Retina (tissue), 1 donor: Measurements from ENCODE around the gene DLK1.

ENCODE experiments used
- DNase-seq: peaks from one replicate; pipeline ENCODE4 v3.0.0-alpha.2; 2016

The DLK1 gene

DNA sequence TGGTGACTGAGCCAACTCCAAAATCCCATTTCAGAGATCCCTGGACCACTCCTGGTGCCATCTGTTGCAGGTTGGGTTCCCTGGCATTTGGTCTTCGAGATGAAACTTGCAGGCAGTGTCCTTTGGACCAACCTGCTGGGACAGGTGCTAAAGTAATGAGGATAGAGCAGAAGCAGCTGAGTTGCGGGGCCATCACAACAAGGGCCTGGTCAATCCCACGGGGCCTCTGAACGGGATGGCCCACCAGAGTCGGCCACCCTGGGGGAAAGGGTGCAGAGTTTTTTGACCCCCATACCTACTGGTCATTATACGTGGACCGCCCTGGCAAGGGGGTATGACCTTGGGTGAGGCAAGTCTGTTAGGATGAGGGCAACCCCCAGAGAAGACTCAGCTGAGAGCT is 39.3 kb downstream of the DLK1 start:
- DNase-seq: no peak

GRCh38 chr14:100767003-100767787 is 40.5 kb downstream of the DLK1 start:
- DNase-seq: no peak

DNA sequence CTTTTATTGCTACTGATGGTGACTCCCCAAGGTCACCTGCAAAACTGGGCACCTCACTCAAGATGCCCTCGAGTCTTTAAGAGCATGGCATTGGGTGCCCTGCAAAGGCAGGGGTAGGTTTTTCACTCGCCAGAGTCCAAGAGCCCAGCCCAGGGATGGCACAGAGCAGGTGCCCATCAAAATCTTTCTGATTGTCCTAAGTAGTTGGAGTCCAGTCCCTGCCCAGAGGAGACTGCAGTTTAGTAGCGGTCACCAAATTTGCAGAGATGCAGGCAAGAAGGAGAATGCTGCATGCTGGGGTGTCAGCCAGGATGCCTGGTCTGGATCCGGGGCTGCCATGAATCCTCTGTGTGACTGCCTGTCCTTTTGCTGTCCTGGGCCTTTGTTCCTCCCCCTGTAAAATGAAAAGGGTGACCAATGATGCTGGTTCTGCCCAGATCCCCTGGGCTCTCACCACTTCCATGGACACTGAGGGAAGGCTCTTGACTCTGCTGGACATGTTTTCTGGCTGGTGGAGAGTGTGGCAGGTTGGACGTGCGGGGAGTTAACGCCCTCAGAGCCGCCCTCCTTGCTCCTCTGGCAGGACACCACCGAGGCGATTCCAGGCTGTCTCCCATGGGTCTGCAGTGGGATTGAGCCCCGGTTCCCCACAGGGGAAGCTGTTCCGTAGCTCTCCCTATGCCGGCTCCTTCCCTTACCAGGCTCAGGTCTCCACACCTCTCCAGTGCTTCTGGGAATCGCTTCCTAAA is 41.3 kb downstream of the DLK1 start:
- no peak for DNase-seq

- DNase-seq: peak; percentile 54
These were observed 42.6 kb downstream of the DLK1 start for GRCh38 chr14:100769035-100769939.

DNA sequence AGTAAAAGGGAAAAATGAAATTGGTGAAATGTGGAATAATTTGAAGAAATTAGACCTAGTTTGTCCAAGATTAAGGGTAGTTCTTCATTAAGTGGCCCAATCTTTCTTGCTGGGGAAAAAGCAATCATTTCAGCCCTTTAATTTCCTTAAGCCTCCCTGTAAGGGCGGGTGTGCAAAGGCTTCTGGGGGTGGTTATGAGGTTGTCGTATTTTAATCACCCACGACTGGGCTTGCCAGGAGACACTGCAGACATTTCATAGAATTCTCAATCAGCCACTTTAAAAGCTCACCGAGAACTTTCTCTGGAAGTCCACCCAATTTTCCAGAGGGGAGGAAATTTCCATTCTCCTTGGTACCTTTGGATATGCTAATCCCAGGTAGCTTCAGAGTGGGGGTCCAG is 43.4 kb downstream of the DLK1 start:
- no peak for DNase-seq

GRCh38 chr14:100770605-100771120 is 44.0 kb downstream of the DLK1 start:
- DNase-seq: no peak

DNA sequence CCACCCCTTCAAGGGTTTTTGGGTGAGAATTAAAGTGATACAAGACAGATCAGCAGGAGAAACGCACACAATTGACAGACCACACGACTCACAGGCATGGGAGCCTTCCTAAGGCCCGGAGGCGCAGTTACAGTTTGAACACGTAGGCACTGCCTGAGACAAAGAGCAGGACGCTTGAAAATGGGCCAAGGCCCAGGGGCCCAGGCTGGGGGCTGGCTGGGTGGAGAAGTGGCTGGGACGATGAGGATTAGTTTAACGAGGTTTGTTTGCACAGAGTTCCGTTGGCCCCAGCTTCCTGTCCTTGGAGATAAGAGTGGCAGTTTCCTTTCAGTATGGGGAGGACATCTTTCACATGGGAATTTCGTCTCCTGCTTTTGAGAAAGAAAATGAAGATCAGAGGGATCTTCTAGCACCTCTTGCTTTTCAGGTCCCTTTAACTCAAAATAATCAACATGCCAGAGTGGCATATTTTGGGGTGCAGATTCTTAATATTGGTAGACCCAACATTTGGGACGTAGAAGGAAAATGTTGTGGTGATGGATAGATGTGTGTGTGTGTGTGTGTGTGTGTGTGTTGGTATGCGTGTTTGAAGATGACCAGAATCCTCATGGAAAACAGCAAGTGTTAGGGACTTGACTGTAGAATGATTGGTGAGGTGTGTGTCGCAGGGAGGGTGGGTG is 44.6 kb downstream of the DLK1 start:
- DNase-seq: no peak

DNA sequence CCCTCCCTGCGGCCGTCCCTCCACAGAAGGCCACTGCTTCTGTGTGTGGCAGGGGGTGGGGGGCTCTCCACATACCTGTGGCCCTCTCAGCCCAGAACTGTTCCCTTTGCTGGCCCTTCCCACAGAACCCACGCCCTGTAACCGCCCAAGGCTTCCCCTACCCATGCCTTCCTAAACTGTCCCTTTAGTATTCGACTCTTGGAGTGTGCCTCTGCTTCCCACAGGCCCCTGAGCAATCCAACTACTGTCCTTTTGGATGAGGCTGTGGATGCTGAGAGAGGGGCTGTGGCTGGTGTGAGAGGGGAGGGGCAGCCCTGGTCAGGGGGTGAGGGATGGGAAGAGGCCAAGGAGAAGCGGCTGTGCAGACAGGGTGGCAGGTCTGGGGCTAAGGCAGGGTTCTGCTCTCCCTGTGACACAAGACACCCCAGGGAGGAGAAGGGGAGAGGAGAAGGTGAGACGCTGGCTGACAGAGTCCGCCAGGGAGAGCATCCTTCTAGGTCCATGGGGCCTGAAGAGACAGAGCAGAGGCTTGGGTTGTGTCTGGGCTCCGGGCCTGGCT is 46.0 kb downstream of the DLK1 start:
- no peak for DNase-seq

DNA sequence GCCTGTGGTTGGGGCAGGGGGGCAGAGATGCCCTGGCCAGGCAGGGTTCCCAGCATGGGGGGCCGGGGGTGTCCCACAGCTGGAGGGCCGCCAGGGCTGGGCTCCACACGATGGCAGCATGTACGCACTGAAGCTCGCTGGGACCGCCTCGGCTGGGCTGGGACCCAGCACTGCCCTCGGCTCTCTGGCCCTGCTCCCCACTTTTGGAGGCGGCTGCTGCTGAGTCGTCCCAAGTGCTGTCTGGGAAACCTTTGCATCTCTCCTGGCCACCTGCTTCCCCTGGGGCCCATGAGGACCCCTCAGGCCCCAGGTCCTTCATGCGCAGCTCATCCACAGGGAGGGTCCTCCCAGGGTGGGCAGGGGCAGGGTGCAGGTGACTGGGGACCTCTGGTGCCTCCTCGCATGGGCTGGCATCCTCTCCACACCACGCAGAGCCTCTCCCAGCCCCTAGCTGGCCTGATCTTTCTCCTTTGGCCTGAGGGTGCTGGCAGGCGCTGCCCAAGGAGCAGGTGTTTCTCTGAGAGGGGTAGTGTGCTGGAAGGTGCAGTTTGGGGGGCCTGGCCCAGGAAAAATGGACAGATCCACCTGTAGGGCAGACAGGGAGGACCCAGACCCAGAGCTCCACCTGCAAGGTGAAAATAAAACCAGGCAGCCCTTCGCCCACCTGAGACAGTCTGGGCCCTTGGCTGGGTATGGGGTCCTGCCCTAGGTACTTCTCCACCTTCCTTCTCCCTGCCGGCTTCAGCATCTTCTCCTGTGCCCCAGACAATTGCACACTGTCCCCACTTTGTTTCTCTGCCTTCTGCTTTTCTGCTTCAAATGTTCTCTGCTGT is 46.9 kb downstream of the DLK1 start:
- no peak for DNase-seq

GRCh38 chr14:100774164-100774537 is 47.5 kb downstream of the DLK1 start:
- no peak for DNase-seq

DNA sequence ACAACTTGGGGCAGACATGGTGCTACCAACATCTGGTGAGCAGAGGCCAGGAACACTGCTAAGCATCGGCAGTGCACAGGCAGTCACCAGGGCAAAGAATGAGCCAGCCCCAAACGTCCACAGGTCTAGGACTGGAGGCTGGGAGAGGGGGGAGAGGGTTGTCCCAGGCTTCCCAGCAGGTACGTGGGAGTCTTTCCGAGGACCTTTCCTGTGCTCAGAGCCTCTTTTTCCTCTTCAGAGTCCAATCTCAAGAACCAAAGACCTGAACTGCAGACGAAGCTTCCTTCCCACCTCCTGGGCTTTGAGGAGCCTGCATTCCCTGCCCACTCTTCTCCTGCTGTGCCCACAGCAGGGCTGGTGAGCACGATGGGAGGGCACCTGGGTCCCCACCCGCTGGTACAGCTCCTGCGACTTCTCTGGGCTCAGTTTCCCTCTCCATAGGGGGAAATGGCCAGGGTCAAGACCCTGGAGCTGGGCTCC is 48.7 kb downstream of the DLK1 start:
- no peak for DNase-seq

GRCh38 chr14:100775831-100776591 is 49.3 kb downstream of the DLK1 start:
- peak; percentile 32 for DNase-seq

GRCh38 chr14:100776681-100777365 is 50.1 kb downstream of the DLK1 start:
- no peak for DNase-seq

DNA sequence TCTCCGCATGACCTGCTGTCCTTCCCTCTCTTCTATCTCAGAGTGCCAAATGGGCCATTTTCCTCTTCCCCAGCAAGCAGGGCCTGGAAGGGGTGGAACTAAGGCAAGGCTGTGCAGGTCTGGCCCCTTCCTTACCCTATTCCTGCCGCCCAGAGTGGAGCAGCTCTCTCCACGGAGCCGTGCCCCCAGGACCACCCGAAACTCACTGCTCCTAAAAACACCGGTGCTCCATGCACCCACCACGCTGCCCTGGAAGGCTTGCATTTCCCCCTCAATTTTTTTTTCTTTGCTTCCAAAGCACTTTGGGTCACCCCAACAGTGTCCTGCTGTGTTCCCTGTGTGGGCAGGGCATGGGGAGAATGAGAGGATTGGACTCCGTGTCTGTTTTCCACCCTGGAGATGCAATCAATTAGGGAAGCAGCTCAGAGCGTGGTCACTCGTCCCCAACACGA is 50.7 kb downstream of the DLK1 start:
- no peak for DNase-seq

DNA sequence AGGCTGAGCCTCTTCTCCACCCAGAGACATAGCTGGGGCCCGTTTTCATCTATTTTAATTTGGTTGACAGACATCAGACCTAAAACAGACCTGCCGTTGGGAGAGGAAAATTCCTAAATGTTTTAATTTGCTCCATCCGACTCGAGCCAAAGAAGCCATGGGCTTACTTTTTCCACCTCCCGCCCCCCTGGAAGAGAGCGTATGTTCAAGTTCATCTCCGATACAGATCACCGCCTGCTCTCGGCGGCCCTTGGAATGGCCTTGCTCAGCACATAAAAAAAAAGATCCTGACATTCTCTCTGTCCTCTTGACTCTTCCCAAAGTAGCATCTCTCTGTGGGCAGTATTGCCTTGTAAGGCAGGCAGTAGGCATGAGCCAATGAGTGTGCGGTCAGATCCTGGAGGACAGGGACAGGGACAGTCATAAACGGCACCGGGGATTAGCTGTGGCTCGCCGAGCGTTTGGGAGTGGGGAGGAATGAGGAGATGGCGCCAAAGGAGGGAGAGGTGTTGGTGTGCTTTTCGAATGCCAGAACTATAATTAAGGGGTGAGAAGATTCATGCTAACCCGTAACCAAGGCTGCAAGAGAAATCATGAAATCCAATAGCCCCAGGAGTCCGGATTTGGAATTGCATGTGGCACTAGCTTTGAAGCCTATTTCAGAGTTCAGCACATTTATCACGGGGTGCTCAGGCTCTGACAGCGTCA is 51.3 kb downstream of the DLK1 start:
- DNase-seq: no peak

- DNase-seq: no peak
These were observed 51.8 kb downstream of the DLK1 start for GRCh38 chr14:100778526-100778882.

GRCh38 chr14:100778951-100779690 is 52.4 kb downstream of the DLK1 start:
- DNase-seq: no peak

- DNase-seq: no peak
These were observed 53.0 kb downstream of the DLK1 start for GRCh38 chr14:100779691-100780080.
